GM19193 (cell line): ENCODE results near the gene PAK2.

ENCODE experiments used
- POLR2A ChIP-seq: IDR thresholded peaks from 4 replicates; pipeline ENCODE4 v1.6.1; 2011; ENCODE audit not compliant: insufficient read depth, insufficient read length; ENCODE audit errors: extremely low read depth

PAK2 gene

GRCh38 chr3:196757876-196758739 is 18.5 kb downstream of the PAK2 start:
- TF ChIP-seq POLR2A: no peak

GRCh38 chr3:196763179-196763578 is 23.5 kb downstream of the PAK2 start:
- TF ChIP-seq POLR2A: no peak

GRCh38 chr3:196765454-196765853 is 25.8 kb downstream of the PAK2 start:
- TF ChIP-seq POLR2A: no peak

GRCh38 chr3:196771067-196771466 is 31.4 kb downstream of the PAK2 start:
- no peak for TF ChIP-seq POLR2A

- no peak for TF ChIP-seq POLR2A
Measured at GRCh38 chr3:196772102-196772501, 32.4 kb downstream of the PAK2 start.

GRCh38 chr3:196772897-196773296 is 33.2 kb downstream of the PAK2 start:
- TF ChIP-seq POLR2A: no peak

- TF ChIP-seq POLR2A: no peak
Measured at GRCh38 chr3:196774191-196774820, 34.6 kb downstream of the PAK2 start.

- TF ChIP-seq POLR2A: no peak
Measured at GRCh38 chr3:196774848-196775422, 35.3 kb downstream of the PAK2 start.

- no peak for TF ChIP-seq POLR2A
Measured at GRCh38 chr3:196775938-196776337, 36.3 kb downstream of the PAK2 start.

GRCh38 chr3:196777836-196778235 is 38.2 kb downstream of the PAK2 start:
- TF ChIP-seq POLR2A: no peak

GRCh38 chr3:196778755-196779154 is 39.1 kb downstream of the PAK2 start:
- TF ChIP-seq POLR2A: no peak

- TF ChIP-seq POLR2A: no peak
Measured at GRCh38 chr3:196782511-196782910, 42.9 kb downstream of the PAK2 start.

- TF ChIP-seq POLR2A: no peak
Measured at GRCh38 chr3:196788528-196788927, 48.9 kb downstream of the PAK2 start.

GRCh38 chr3:196789885-196790359 is 50.3 kb downstream of the PAK2 start:
- no peak for TF ChIP-seq POLR2A

- no peak for TF ChIP-seq POLR2A
Measured at GRCh38 chr3:196790636-196791035, 51.0 kb downstream of the PAK2 start.

GRCh38 chr3:196792771-196793170 is 53.1 kb downstream of the PAK2 start:
- no peak for TF ChIP-seq POLR2A
